GM21529 (cell line): ENCODE measurements around the gene HCAR2.
A peak's percentile ranks its signal among the peaks of the same experiment; 100 is the strongest.
"Not testable (repeated sequence)": the region's sequence is repeated elsewhere in the genome, so short reads cannot be mapped to it uniquely, and the experiment has no call there.

Source experiments
- ATAC-seq: cut with Tn5 transposase; IDR thresholded peaks from one replicate; pipeline ENCODE4 v1.9.1; 2021; ENCODE audit not compliant: unreplicated experiment

HCAR2 gene

GRCh38 chr12:122702890-122703611 lies at the start of gene HCAR2:
Gene HCAR2 (minus strand): TSS chr12:122703357. CDS start chr12:122703283, 74 bp downstream.
- ATAC-seq = not testable (repeated sequence)

GRCh38 chr12:122752464-122753318 lies 49.5 kb upstream of the HCAR2 start, which contains the start of gene DENR:
Gene DENR (plus strand): TSS chr12:122752824. CDS start chr12:122753702, 878 bp downstream.
- ATAC-seq = peak; percentile 91

GRCh38 chr12:122750781-122751515 lies 47.8 kb upstream of the HCAR2 start:
- ATAC-seq = not testable (repeated sequence)

- ATAC-seq = no peak
Measured at GRCh38 chr12:122749569-122750332, 46.6 kb upstream of the HCAR2 start.

- ATAC-seq = no peak
Measured at GRCh38 chr12:122747224-122748135, 44.3 kb upstream of the HCAR2 start.

GRCh38 chr12:122743895-122744525 lies 40.9 kb upstream of the HCAR2 start:
- ATAC-seq = no peak

- no peak for ATAC-seq
Measured at GRCh38 chr12:122740351-122740750, 37.2 kb upstream of the HCAR2 start.

GRCh38 chr12:122738571-122738970 lies 35.4 kb upstream of the HCAR2 start:
- no peak for ATAC-seq

GRCh38 chr12:122732611-122733010 lies 29.5 kb upstream of the HCAR2 start:
- ATAC-seq = no peak

GRCh38 chr12:122732170-122732569 lies 29.0 kb upstream of the HCAR2 start:
- no peak for ATAC-seq

GRCh38 chr12:122730215-122731014 lies 27.3 kb upstream of the HCAR2 start, which contains the start of gene HCAR1:
Gene HCAR1 (minus strand): TSS chr12:122730844. CDS start chr12:122730339, 505 bp downstream.
- ATAC-seq = no peak

- no peak for ATAC-seq
Measured at GRCh38 chr12:122729583-122730214, 26.5 kb upstream of the HCAR2 start.

GRCh38 chr12:122726080-122726558 lies 23.0 kb upstream of the HCAR2 start:
- peak; percentile 40 for ATAC-seq

GRCh38 chr12:122725452-122726079 lies 22.4 kb upstream of the HCAR2 start:
- no peak for ATAC-seq

GRCh38 chr12:122724641-122725243 lies 21.6 kb upstream of the HCAR2 start:
- ATAC-seq = no peak

- no peak for ATAC-seq
Measured at GRCh38 chr12:122722387-122722786, 19.2 kb upstream of the HCAR2 start.
